Choroid plexus epithelial cell (primary cell): ENCODE data around the gene PPFIBP2.

ENCODE experiments used
- DNase-seq: peaks from one replicate; pipeline ENCODE4 v3.0.0-alpha.2; 2010; ENCODE audit warnings: low read depth
- H3K4me3 ChIP-seq: 2 replicates; pipeline ENCODE4 v1.5.1; 2011; ENCODE audit warnings: low read depth, mild to moderate bottlenecking, control low read depth, low read length, moderate library complexity
- TF ChIP-seq, protein P1 (sequence below): conservative IDR thresholded peaks from 2 replicates; pipeline ENCODE4 v1.5.1; 2011; ENCODE audit warnings: low read depth, mild to moderate bottlenecking, control low read depth, inconsistent platforms, low read length, moderate library complexity

PPFIBP2 gene

GRCh38 chr11:7612056-7612660 is 98.4 kb downstream of the PPFIBP2 start:
- TF ChIP-seq, protein P1, sequence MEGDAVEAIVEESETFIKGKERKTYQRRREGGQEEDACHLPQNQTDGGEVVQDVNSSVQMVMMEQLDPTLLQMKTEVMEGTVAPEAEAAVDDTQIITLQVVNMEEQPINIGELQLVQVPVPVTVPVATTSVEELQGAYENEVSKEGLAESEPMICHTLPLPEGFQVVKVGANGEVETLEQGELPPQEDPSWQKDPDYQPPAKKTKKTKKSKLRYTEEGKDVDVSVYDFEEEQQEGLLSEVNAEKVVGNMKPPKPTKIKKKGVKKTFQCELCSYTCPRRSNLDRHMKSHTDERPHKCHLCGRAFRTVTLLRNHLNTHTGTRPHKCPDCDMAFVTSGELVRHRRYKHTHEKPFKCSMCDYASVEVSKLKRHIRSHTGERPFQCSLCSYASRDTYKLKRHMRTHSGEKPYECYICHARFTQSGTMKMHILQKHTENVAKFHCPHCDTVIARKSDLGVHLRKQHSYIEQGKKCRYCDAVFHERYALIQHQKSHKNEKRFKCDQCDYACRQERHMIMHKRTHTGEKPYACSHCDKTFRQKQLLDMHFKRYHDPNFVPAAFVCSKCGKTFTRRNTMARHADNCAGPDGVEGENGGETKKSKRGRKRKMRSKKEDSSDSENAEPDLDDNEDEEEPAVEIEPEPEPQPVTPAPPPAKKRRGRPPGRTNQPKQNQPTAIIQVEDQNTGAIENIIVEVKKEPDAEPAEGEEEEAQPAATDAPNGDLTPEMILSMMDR, result no peak
- DNase-seq, result no peak
- no peak overlapping the region for H3K4me3 ChIP-seq

DNA sequence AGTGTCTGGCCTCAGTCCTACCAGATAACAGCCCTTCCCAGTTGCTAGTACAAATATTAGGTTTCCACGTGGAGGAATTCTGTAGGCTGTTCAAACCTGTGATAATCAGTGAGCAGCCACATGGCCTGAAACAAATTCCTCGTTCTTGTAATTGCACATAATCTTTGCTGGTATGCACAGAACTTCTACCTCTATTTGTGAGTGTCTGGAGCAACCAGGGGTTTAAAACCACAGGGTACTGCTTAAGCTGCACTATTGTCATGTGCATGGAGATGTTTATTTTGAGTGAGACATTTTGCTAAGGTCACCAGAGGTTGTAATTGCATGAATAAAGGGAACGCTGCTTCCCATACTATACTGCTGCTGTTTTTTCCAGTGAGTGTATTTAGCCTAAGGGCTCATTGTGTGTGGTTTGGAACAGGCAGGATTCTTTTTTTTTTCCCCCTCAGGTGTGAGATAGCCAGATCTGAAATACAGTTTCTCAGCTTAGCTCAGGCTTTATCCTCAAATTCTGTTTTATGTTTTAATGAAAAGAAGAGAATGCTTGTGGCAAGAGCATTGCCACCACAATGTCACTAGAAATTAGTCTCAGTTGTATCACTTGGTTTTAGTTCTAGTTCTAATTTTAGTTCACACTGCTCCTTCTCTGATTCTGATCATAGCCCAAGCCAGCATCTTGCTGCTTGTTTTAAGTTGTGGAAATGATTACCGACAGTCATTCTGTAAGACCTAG is 99.0 kb downstream of the PPFIBP2 start:
- peak; percentile 71 for DNase-seq
- TF ChIP-seq, protein P1, result no peak
- H3K4me3 ChIP-seq, result no peak overlapping the region

GRCh38 chr11:7613394-7613720 is 99.6 kb downstream of the PPFIBP2 start:
- TF ChIP-seq, protein P1, result no peak
- no peak overlapping the region for H3K4me3 ChIP-seq
- no peak for DNase-seq

DNA sequence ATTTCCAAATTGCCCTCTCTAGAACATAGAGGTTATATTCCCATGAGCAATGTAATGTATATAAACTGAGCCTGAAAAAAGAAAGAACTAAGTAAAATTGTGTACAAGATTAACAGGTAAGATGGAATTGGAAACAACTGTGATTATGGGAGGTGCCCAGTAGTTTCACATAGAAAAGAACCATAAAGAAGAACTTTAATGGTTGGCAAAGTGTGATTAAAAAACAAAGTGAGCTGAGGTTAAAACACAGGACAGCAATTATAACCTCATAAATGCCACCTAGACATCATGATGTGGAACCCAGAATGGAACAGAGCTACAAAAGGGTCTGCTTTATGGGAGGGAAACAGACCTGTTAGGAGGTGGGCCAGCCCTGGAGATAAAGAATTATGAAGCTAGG is 100.9 kb downstream of the PPFIBP2 start:
- DNase-seq, result no peak
- TF ChIP-seq, protein P1, result no peak
- no peak overlapping the region for H3K4me3 ChIP-seq

- TF ChIP-seq, protein P1, result no peak
- no peak overlapping the region for H3K4me3 ChIP-seq
- no peak for DNase-seq
Measured at GRCh38 chr11:7617032-7617431, 103.2 kb downstream of the PPFIBP2 start.

GRCh38 chr11:7619322-7619721 is 105.5 kb downstream of the PPFIBP2 start:
- TF ChIP-seq, protein P1, result no peak
- DNase-seq, result no peak
- no peak overlapping the region for H3K4me3 ChIP-seq

GRCh38 chr11:7621090-7621489 is 107.3 kb downstream of the PPFIBP2 start:
- TF ChIP-seq, protein P1, result no peak
- DNase-seq, result no peak
- H3K4me3 ChIP-seq, result no peak overlapping the region
